DOHH2 (cell line): ENCODE data around the gene APOL5.

ENCODE experiments used
- H3F3A ChIP-seq: fragments of 200-600 bp; sonication (generic), shearing (Covaris generic); 2 replicates; pipeline ENCODE4 v1.6.0; 2016; ENCODE audit warnings: antibody characterized with exemption, mild to moderate bottlenecking; ENCODE audit not compliant: control insufficient read depth, insufficient read depth
- H3K27ac ChIP-seq: fragments of 200-600 bp; sonication (generic); 2 replicates; pipeline ENCODE4 v1.5.1; 2014; ENCODE audit warnings: low read depth, mild to moderate bottlenecking, low read length, moderate library complexity
- H3K27me3 ChIP-seq: fragments of 200-600 bp; sonication (generic); 2 replicates; pipeline ENCODE4 v1.6.1; 2014; ENCODE audit warnings: mild to moderate bottlenecking, low read length, mixed read lengths; ENCODE audit not compliant: control insufficient read depth
- H3K36me3 ChIP-seq: fragments of 200-600 bp; sonication (generic); 2 replicates; pipeline ENCODE4 v1.6.1; 2014; ENCODE audit warnings: mild to moderate bottlenecking, low read length, moderate library complexity, mixed read lengths; ENCODE audit not compliant: control insufficient read depth
- H3K4me1 ChIP-seq: fragments of 200-600 bp; sonication (generic); 2 replicates; pipeline ENCODE4 v1.6.1; 2014; ENCODE audit warnings: mild to moderate bottlenecking, low read length, mixed read lengths; ENCODE audit not compliant: control insufficient read depth
- H3K4me2 ChIP-seq: fragments of 200-600 bp; sonication (generic); 2 replicates; pipeline ENCODE4 v1.6.0; 2014; ENCODE audit warnings: mild to moderate bottlenecking, low read length, moderate library complexity
- H3K4me3 ChIP-seq: fragments of 200-600 bp; sonication (generic); 2 replicates; pipeline ENCODE4 v1.5.1; 2014; ENCODE audit warnings: mild to moderate bottlenecking, low read length, mixed read lengths
- H3K79me2 ChIP-seq: fragments of 200-600 bp; sonication (generic); 2 replicates; pipeline ENCODE4 v1.6.1; 2014; ENCODE audit warnings: mild to moderate bottlenecking, low read length, mixed read lengths; ENCODE audit not compliant: control insufficient read depth
- H3K9me2 ChIP-seq: fragments of 200-600 bp; sonication (generic); replicated peaks from 2 replicates; pipeline ENCODE4 v1.6.1; 2014; ENCODE audit warnings: mild to moderate bottlenecking, low read length, mixed read lengths; ENCODE audit not compliant: control insufficient read depth
- H3K9me3 ChIP-seq: fragments of 200-600 bp; sonication (generic); 2 replicates; pipeline ENCODE4 v1.6.1; 2014; ENCODE audit warnings: antibody characterized with exemption, low read length, mixed read lengths; ENCODE audit not compliant: control insufficient read depth, insufficient read depth
- H4K20me1 ChIP-seq: fragments of 200-600 bp; sonication (generic); 2 replicates; pipeline ENCODE4 v1.6.0; 2014; ENCODE audit warnings: low read depth, mild to moderate bottlenecking, antibody characterized with exemption, low read length, moderate library complexity; ENCODE audit not compliant: control insufficient read depth, insufficient read depth
- CTCF ChIP-seq: fragments of 200-600 bp; sonication (generic); IDR thresholded peaks from one replicate; pipeline ENCODE4 v1.5.1; 2014; ENCODE audit warnings: antibody characterized with exemption, mild to moderate bottlenecking, low read depth, low read length; ENCODE audit not compliant: poor library complexity, severe bottlenecking
- EZH2phosphoT487 ChIP-seq: fragments of 200-600 bp; sonication (generic); IDR thresholded peaks from 2 replicates; pipeline ENCODE4 v1.6.1; 2017; ENCODE audit warnings: borderline replicate concordance, mild to moderate bottlenecking, antibody characterized with exemption, low read length, moderate library complexity, mixed read lengths

APOL5 gene

GRCh38 chr22:35758394-35758793 lies 40.7 kb downstream of the APOL5 start:
- peaks cover 57% of the 10 kb centered on the region for H3K36me3 ChIP-seq
- peaks cover 21% of the 10 kb centered on the region for H3K79me2 ChIP-seq
- peak overlapping the region; percentile 17 for H3K4me2 ChIP-seq
- no peaks in the 10 kb centered on the region for H3K9me2 ChIP-seq
- H3K27me3 ChIP-seq = no peaks in the 10 kb centered on the region
- TF ChIP-seq EZH2phosphoT487 (no peak), CTCF (no peak)
- H4K20me1 ChIP-seq = no peaks in the 10 kb centered on the region
- no peaks in the 10 kb centered on the region for H3K9me3 ChIP-seq
- peak overlapping the region; percentile 100 for H3K27ac ChIP-seq
- peaks cover 84% of the 10 kb centered on the region for H3K4me1 ChIP-seq
- 0 out of 2 replicates have a peak overlapping the region, but pooled peaks have one; percentile 3 for H3K4me3 ChIP-seq
- peaks cover 32% of the 10 kb centered on the region for H3F3A ChIP-seq

- Histone ChIP-seq H3K27me3 (no peaks in the 10 kb centered on the region), H3K27ac (peak overlapping the region; percentile 3; the same call in 1 of the 2 replicates), H3K36me3 (peaks cover 45% of the 10 kb centered on the region)
Measured at GRCh38 chr22:35761037-35761436, 43.4 kb downstream of the APOL5 start.

GRCh38 chr22:35766654-35767580 lies 49.2 kb downstream of the APOL5 start:
- Histone ChIP-seq H3K9me3 (no peaks in the 10 kb centered on the region), H3K4me2 (no peak overlapping the region), H4K20me1 (no peaks in the 10 kb centered on the region), H3K4me1 (peaks cover 23% of the 10 kb centered on the region), H3K36me3 (peaks cover 4% of the 10 kb centered on the region), H3K27ac (no peak overlapping the region), H3K4me3 (no peak overlapping the region), H3K9me2 (no peaks in the 10 kb centered on the region), H3K27me3 (no peaks in the 10 kb centered on the region), H3F3A (0 out of 2 replicates have a peak, but pooled peaks cover 2% of the 10 kb centered on the region), H3K79me2 (no peaks in the 10 kb centered on the region)
- no peak for TF ChIP-seq EZH2phosphoT487
- no peak for TF ChIP-seq CTCF

More at GRCh38 chr22:35761037-35761436, 43.4 kb downstream of the APOL5 start:
- Histone ChIP-seq H4K20me1 (no peaks in the 10 kb centered on the region), H3F3A (peaks cover 14% of the 10 kb centered on the region), H3K9me3 (no peaks in the 10 kb centered on the region), H3K4me3 (no peak overlapping the region), H3K4me1 (peaks cover 70% of the 10 kb centered on the region), H3K9me2 (no peaks in the 10 kb centered on the region), H3K4me2 (no peak overlapping the region), H3K79me2 (peaks cover 4% of the 10 kb centered on the region; the same call in 1 of the 2 replicates)
- TF ChIP-seq CTCF (peak; percentile 60), EZH2phosphoT487 (no peak)
